ENCODE data around the gene SLC16A8.
A peak's percentile ranks its signal among the peaks of the same experiment; 100 is the strongest.

GRCh38 chr22:38114484-38115398 lies 30.8 kb upstream of the SLC16A8 start:
- TF ChIP-seq CTCF (IDR thresholded peaks at IDR 0.05) (peak; percentile 86 to 95 (median 93)), POLR2A (IDR thresholded peaks at IDR 0.05) (no peak)
